DND-41 (cell line): Measurements from ENCODE around the gene SDF2L1.

Experiments
- CTCF ChIP-seq: IDR thresholded peaks from 2 replicates; pipeline ENCODE4 v1.5.1; 2012; ENCODE audit warnings: borderline replicate concordance, low read length, moderate library complexity, mild to moderate bottlenecking; ENCODE audit not compliant: poor library complexity, severe bottlenecking; ENCODE audit errors: extremely low read depth
- EZH2 ChIP-seq: IDR thresholded peaks from 3 replicates; pipeline ENCODE4 v1.6.1; 2012; ENCODE audit warnings: borderline replicate concordance, low read depth, mild to moderate bottlenecking, moderate library complexity, low read length, inconsistent platforms; ENCODE audit not compliant: severe bottlenecking

- no peak for TF ChIP-seq EZH2
- TF ChIP-seq CTCF, result no peak
Observed at GRCh38 chr22:21677606-21678443, 35.7 kb downstream of the SDF2L1 start.
